GM13977 (cell line): ENCODE results near the gene MAML3.

Experiments
- DNase-seq: peaks from one replicate; pipeline ENCODE4 v3.0.0; 2012; ENCODE audit warnings: low spot score
- in situ Hi-C: fragments of 300-500 bp; cut with MboI; formaldehyde crosslinking; loops from one replicate; pipeline ENCODE4 v1.12.0; 2022; ENCODE audit warnings: low sequenced_read_pairs, low pct_unique_long_range_greater_than_20kb, mixed read lengths, inconsistent platforms; ENCODE audit not compliant: unreplicated experiment
- TF ChIP-seq, protein P1 (sequence below): IDR thresholded peaks from 2 replicates; pipeline ENCODE4 v1.5.1; 2012; ENCODE audit warnings: mild to moderate bottlenecking, control low read depth; ENCODE audit not compliant: insufficient read depth; ENCODE audit errors: extremely low read depth, missing control alignments

The MAML3 gene

DNA sequence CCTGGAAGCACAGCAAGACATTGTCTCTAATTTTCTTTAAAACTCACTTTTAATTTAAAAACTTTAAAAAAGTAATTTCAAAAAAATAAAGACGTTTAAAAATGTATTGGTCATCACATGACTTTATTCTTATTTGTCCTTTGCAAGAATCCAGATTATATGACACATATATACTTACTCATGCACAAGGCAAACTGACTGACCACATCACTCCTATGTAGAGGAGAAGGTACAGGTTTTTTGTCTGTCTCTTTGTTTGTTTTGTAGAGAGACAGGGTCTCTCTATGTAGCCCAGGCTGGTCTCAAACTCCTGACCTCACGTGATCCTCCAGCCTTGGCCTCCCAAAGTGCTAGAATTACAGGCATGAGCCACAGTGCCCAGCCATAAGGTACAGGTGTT lies 28.6 kb downstream of the MAML3 start:
- in situ Hi-C loops, result no loop called here

DNA sequence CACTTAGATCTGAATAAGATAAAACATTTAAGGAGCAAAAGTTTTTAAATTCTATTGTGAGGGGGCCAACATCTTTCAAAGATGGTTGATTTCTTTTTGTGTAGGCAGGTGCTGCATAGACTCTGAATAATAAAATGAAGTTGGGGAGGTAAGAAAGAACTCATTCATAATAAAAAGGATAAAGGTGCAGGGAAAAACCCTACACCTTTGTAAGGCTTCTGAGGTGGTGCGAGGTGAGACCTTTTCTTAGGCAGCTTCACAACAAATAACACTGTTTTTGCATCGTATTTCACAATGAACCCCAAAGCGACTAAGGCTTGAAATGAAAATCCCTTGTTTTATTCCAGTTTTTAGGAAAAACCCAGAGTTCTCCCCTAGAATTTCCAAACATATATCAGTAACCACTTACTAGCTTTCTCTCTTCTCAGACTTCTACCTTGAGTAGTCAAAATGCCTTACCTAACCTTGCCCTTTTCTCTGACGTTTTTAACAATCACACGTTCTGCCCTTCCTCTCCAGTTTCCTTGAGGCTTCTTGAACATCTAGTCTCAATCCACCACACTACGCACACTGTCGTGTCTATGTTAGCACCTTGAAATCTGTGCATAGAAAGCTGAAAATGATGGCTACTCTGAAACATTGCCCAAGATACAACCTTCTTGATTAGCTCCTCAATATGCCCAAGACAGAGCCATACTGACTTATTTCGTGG lies 30.2 kb downstream of the MAML3 start:
- in situ Hi-C loops, result no loop called here
- DNase-seq, result no peak
- TF ChIP-seq, protein P1, sequence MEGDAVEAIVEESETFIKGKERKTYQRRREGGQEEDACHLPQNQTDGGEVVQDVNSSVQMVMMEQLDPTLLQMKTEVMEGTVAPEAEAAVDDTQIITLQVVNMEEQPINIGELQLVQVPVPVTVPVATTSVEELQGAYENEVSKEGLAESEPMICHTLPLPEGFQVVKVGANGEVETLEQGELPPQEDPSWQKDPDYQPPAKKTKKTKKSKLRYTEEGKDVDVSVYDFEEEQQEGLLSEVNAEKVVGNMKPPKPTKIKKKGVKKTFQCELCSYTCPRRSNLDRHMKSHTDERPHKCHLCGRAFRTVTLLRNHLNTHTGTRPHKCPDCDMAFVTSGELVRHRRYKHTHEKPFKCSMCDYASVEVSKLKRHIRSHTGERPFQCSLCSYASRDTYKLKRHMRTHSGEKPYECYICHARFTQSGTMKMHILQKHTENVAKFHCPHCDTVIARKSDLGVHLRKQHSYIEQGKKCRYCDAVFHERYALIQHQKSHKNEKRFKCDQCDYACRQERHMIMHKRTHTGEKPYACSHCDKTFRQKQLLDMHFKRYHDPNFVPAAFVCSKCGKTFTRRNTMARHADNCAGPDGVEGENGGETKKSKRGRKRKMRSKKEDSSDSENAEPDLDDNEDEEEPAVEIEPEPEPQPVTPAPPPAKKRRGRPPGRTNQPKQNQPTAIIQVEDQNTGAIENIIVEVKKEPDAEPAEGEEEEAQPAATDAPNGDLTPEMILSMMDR, result no peak

More for the DNA sequence above, 28.6 kb downstream of the MAML3 start:
- no peak for DNase-seq
- TF ChIP-seq, protein P1, result no peak

DNA sequence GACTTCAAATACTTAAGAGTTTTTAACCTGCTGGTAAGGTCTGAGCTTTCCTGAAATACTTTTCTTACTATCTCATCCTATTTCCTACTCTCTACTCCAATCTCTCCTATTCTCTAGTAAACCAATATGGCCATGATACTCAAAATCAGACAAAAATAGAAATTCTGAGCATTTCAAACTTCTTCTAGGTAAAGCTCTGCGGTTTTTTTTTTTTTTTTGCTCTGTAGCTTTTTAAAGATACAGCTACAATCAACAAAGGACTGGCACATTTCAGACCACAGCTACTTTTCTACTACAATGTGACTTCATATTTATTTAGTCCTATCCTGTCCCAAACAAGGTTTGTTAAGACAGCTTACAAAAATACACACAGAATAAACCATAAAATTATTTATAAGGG lies 31.1 kb downstream of the MAML3 start:
- in situ Hi-C loops, result no loop called here
- TF ChIP-seq, protein P1, result no peak
- no peak for DNase-seq

DNA sequence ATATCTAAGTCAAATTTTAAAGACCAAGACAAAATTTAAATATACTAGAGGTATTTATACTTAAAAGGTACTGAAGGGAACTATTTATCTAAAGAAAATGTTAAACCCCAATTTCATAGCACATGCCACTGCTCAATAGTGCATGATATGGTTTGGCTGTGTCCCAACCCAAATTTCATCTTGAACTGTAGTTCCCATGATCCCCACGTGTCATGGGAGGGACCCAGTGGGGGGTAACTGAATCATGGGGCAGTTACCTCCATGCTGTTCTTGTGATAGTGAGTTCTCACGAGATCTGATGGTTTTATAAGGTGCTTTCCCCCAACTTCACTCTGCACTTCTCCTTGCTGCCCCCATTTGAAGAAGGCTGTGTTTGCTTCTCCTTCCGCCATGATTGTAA lies 32.3 kb downstream of the MAML3 start:
- TF ChIP-seq, protein P1, result no peak
- in situ Hi-C loops, result no loop called here
- DNase-seq, result no peak

DNA sequence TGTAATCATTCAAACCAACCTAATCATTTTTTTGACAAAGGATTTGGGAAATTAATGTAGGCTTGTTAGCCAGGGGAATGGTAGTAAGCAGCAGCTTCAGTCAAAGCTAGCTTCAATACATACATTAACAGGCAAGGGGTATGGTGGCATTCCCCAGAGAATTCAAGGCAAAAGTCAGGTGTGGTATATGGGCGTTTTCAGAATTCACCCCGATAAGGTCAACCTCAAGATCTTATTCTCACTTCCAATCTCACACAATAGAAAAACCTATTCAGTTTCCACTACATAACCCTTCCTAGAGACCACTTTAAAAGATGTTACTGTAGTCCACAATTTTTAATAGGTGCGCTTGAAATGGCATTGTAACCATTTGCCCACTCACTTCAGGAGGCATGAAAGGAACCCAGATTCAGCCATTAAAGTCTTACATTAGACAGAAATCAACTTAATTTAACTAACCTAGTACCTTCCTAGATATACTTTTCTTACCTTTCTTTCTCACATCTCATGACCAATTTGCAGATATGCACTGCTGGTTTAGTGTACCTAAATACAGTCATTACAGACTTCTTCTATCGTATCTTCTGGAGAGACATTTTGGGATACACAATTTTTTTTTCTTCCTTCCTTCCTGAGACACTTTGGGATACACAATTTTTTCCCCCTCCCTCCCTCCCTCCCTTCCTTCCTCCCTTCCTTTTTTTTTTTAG lies 34.9 kb downstream of the MAML3 start:
- in situ Hi-C loops, result no loop called here
- TF ChIP-seq, protein P1, result no peak
- DNase-seq, result no peak

DNA sequence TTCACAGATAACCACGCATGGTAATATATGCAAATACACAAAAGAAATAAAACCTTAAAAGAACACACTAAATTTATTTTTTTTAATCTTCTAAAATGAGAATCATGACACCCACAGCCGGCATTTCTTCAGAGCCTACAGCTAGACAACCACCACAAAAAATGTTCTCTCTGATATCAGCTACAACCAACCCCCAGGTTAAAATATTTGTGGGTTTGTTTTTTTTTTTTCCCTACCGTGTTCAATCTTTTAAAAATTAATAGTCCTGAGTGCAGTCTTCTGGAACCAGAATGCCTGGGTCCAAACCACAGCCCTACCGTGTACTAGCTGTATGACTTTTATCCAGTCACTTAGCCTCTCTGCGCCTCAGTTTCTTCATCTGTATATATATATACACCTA lies 36.0 kb downstream of the MAML3 start:
- TF ChIP-seq, protein P1, result no peak
- in situ Hi-C loops, result no loop called here
- DNase-seq, result no peak
